GM23338 (cell line): ENCODE data around the gene PAX5. TPM values are rescaled to one million over a fixed set of nuclear protein-coding genes. Genes with fewer than 3 reads are reported as not detected.

Experiments used
- ATAC-seq: fragments of 200-7000 bp; cut with Tn5 transposase; 3 replicates; pipeline ENCODE4 v1.9.1; 2020
- DNase-seq: peaks from one replicate; pipeline ENCODE4 v3.0.0-alpha.2; 2015; ENCODE audit warnings: low spot score
- H2AFZ ChIP-seq: fragments of 200-600 bp; sonication (generic); 2 replicates; pipeline ENCODE4 v1.8.0; 2016; ENCODE audit warnings: antibody characterized with exemption, mild to moderate bottlenecking, moderate library complexity
- H3F3A ChIP-seq: fragments of 200-600 bp; sonication (generic); replicated peaks from 2 replicates; pipeline ENCODE4 v1.8.0; 2017; ENCODE audit warnings: antibody characterized with exemption, mixed run types, low read depth
- H3K27ac ChIP-seq: fragments of 200-600 bp; sonication (generic); 2 replicates; pipeline ENCODE4 v1.6.1; 2016; ENCODE audit warnings: low read depth
- H3K27me3 ChIP-seq: fragments of 200-600 bp; sonication (generic); 2 replicates; pipeline ENCODE4 v1.8.0; 2016; ENCODE audit warnings: mild to moderate bottlenecking, mixed run types, moderate library complexity; ENCODE audit not compliant: insufficient read depth
- H3K36me3 ChIP-seq: fragments of 200-600 bp; sonication (generic); 2 replicates; pipeline ENCODE4 v1.8.0; 2016; ENCODE audit warnings: mild to moderate bottlenecking; ENCODE audit not compliant: insufficient read depth
- H3K4me1 ChIP-seq: fragments of 200-600 bp; sonication (generic); 2 replicates; pipeline ENCODE4 v1.8.0; 2016; ENCODE audit warnings: mild to moderate bottlenecking, moderate library complexity; ENCODE audit not compliant: insufficient read depth
- H3K4me2 ChIP-seq: fragments of 200-600 bp; sonication (generic); 2 replicates; pipeline ENCODE4 v1.7.1; 2017; ENCODE audit warnings: mixed run types
- H3K4me3 ChIP-seq: fragments of 200-600 bp; sonication (generic); 2 replicates; pipeline ENCODE4 v1.6.1; 2016; ENCODE audit warnings: mixed run types
- H3K79me2 ChIP-seq: fragments of 200-600 bp; sonication (generic); replicated peaks from 2 replicates; pipeline ENCODE4 v1.8.0; 2017; ENCODE audit warnings: mild to moderate bottlenecking; ENCODE audit not compliant: insufficient read depth
- H3K9me2 ChIP-seq: fragments of 200-600 bp; sonication (generic); 2 replicates; pipeline ENCODE4 v1.8.0; 2017; ENCODE audit not compliant: insufficient read depth
- H4K20me1 ChIP-seq: fragments of 200-600 bp; sonication (generic); replicated peaks from 2 replicates; pipeline ENCODE4 v1.8.0; 2017; ENCODE audit warnings: mild to moderate bottlenecking; ENCODE audit not compliant: insufficient read depth
- H3K27ac Mint-ChIP-seq: 2 replicates; pipeline ENCODE4 v1.8.0; 2020; ENCODE audit warnings: inconsistent platforms, mild to moderate bottlenecking, moderate library complexity, mixed read lengths
- H3K27me3 Mint-ChIP-seq: 3 replicates; pipeline ENCODE4 v1.8.0; 2022; ENCODE audit warnings: low read depth, mild to moderate bottlenecking, moderate library complexity, mixed read lengths, inconsistent platforms; ENCODE audit not compliant: insufficient read depth, poor library complexity
- H3K36me3 Mint-ChIP-seq: 3 replicates; pipeline ENCODE4 v1.8.0; 2021; ENCODE audit warnings: low read depth, mild to moderate bottlenecking, inconsistent platforms, moderate library complexity, mixed read lengths
- H3K4me1 Mint-ChIP-seq: 3 replicates; pipeline ENCODE4 v1.8.0; 2020; ENCODE audit warnings: mild to moderate bottlenecking, inconsistent platforms, mixed read lengths
- H3K4me3 Mint-ChIP-seq: 3 replicates; pipeline ENCODE4 v1.8.0; 2021; ENCODE audit warnings: moderate library complexity, mild to moderate bottlenecking, inconsistent platforms, mixed read lengths
- H3K9me3 Mint-ChIP-seq: 3 replicates; pipeline ENCODE4 v1.8.0; 2020; ENCODE audit warnings: moderate library complexity, mild to moderate bottlenecking, inconsistent platforms, mixed read lengths
- CREB1 ChIP-seq: fragments of 250-450 bp; sonication (Bioruptor Pico); IDR thresholded peaks from 2 replicates; pipeline ENCODE4 v1.5.0; 2020; ENCODE audit warnings: low read depth, mild to moderate bottlenecking, moderate library complexity
- EZH2 ChIP-seq: fragments of 200-600 bp; sonication (generic); IDR thresholded peaks from one replicate; pipeline ENCODE4 v1.8.0; 2017; ENCODE audit warnings: antibody characterized with exemption, mild to moderate bottlenecking, low read depth; ENCODE audit not compliant: unreplicated experiment
- JUNB ChIP-seq: IDR thresholded peaks from one replicate; pipeline ENCODE4 v1.6.1; 2016; ENCODE audit warnings: antibody characterized with exemption; ENCODE audit not compliant: unreplicated experiment
- NANOG ChIP-seq: IDR thresholded peaks from 2 replicates; pipeline ENCODE4 v1.6.1; 2016; ENCODE audit warnings: antibody characterized with exemption, borderline replicate concordance
- POLR2AphosphoS5 ChIP-seq: IDR thresholded peaks from 2 replicates; pipeline ENCODE4 v1.6.1; 2016; ENCODE audit warnings: antibody characterized with exemption, low read depth
- STAT1 ChIP-seq: IDR thresholded peaks from one replicate; pipeline ENCODE4 v1.6.1; 2016; ENCODE audit warnings: antibody characterized with exemption; ENCODE audit not compliant: unreplicated experiment
- ZNF114 ChIP-seq: fragments of 250-450 bp; sonication (Bioruptor Pico); IDR thresholded peaks from 2 replicates; pipeline ENCODE4 v1.5.0; 2020; ENCODE audit warnings: mild to moderate bottlenecking, moderate library complexity
- ZNF331 ChIP-seq: fragments of 250-450 bp; sonication (Bioruptor Pico); IDR thresholded peaks from 2 replicates; pipeline ENCODE4 v1.5.0; 2020; ENCODE audit warnings: low read depth, mild to moderate bottlenecking, moderate library complexity
- polyA plus RNA-seq: library from polyadenylated mRNA; unstranded; fragments of >200 nt; fragmentation: Nextera tagmentation; extraction: Ambion mirVana; gene quantifications from 2 replicates; pipeline ENCODE4 v1.2.1, GENCODE V29; 2016
- total RNA-seq: library from RNA; depleted of rRNA; stranded (reverse); fragments of >200 nt; shearing (Covaris generic); gene quantifications from 2 replicates; pipeline ENCODE4 v1.2.3, GENCODE V29; 2014
- TF ChIP-seq, protein P1 (sequence below): fragments of 250-450 bp; sonication (Bioruptor Pico); IDR thresholded peaks from 2 replicates; pipeline ENCODE4 v1.5.0; 2020; ENCODE audit warnings: mild to moderate bottlenecking, moderate library complexity
- TF ChIP-seq, protein P2 (sequence below), 2 experiments: fragments of 200-600 bp in 1 of 2; sonication (generic) in 1 of 2; conservative IDR thresholded peaks; 2 replicates each; pipeline versions ENCODE4 v1.5.1 to v1.6.1; 2016 to 2017; ENCODE audit warnings: antibody characterized with exemption in 2 of 2, low read depth in 2 of 2, mild to moderate bottlenecking in 2 of 2, moderate library complexity in 1 of 2
- TF ChIP-seq, protein P3 (sequence below): IDR thresholded peaks from 2 replicates; pipeline ENCODE4 v1.6.1; 2016; ENCODE audit warnings: antibody characterized with exemption

Gene PAX5
- total and polyA plus RNA-seq, 2 experiments from 2014 or later, result 0.17 to 0.60 TPM

DNA sequence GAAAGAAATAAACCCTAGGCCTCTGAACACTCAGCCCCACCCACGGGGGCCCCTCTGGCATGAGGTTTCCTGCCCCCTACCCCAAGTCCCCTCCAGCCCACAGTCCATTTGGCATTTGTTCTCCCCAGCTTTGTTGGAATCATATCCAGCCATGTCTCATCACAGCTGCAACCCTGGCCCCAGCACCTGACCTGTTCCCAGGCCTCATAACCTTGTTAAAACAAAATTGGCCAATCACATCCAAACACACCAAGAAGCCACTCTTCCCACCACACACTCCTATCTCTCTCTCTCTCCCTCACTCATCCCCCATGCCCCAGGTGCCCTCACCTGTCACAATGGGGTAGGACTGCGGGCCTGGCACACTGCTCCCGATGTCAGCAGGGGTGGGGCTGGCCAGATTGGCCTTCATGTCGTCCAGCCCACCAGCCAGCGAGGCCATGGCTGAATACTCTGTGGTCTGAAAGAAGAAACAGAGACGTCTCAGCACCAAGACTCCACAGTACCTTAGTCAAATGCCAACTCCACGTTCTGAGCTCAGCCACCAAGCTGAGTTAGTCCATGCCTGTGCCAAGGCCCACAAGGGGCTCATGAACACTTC is 110.9 kb downstream of the PAX5 start (continued):
- TF ChIP-seq, protein P1, sequence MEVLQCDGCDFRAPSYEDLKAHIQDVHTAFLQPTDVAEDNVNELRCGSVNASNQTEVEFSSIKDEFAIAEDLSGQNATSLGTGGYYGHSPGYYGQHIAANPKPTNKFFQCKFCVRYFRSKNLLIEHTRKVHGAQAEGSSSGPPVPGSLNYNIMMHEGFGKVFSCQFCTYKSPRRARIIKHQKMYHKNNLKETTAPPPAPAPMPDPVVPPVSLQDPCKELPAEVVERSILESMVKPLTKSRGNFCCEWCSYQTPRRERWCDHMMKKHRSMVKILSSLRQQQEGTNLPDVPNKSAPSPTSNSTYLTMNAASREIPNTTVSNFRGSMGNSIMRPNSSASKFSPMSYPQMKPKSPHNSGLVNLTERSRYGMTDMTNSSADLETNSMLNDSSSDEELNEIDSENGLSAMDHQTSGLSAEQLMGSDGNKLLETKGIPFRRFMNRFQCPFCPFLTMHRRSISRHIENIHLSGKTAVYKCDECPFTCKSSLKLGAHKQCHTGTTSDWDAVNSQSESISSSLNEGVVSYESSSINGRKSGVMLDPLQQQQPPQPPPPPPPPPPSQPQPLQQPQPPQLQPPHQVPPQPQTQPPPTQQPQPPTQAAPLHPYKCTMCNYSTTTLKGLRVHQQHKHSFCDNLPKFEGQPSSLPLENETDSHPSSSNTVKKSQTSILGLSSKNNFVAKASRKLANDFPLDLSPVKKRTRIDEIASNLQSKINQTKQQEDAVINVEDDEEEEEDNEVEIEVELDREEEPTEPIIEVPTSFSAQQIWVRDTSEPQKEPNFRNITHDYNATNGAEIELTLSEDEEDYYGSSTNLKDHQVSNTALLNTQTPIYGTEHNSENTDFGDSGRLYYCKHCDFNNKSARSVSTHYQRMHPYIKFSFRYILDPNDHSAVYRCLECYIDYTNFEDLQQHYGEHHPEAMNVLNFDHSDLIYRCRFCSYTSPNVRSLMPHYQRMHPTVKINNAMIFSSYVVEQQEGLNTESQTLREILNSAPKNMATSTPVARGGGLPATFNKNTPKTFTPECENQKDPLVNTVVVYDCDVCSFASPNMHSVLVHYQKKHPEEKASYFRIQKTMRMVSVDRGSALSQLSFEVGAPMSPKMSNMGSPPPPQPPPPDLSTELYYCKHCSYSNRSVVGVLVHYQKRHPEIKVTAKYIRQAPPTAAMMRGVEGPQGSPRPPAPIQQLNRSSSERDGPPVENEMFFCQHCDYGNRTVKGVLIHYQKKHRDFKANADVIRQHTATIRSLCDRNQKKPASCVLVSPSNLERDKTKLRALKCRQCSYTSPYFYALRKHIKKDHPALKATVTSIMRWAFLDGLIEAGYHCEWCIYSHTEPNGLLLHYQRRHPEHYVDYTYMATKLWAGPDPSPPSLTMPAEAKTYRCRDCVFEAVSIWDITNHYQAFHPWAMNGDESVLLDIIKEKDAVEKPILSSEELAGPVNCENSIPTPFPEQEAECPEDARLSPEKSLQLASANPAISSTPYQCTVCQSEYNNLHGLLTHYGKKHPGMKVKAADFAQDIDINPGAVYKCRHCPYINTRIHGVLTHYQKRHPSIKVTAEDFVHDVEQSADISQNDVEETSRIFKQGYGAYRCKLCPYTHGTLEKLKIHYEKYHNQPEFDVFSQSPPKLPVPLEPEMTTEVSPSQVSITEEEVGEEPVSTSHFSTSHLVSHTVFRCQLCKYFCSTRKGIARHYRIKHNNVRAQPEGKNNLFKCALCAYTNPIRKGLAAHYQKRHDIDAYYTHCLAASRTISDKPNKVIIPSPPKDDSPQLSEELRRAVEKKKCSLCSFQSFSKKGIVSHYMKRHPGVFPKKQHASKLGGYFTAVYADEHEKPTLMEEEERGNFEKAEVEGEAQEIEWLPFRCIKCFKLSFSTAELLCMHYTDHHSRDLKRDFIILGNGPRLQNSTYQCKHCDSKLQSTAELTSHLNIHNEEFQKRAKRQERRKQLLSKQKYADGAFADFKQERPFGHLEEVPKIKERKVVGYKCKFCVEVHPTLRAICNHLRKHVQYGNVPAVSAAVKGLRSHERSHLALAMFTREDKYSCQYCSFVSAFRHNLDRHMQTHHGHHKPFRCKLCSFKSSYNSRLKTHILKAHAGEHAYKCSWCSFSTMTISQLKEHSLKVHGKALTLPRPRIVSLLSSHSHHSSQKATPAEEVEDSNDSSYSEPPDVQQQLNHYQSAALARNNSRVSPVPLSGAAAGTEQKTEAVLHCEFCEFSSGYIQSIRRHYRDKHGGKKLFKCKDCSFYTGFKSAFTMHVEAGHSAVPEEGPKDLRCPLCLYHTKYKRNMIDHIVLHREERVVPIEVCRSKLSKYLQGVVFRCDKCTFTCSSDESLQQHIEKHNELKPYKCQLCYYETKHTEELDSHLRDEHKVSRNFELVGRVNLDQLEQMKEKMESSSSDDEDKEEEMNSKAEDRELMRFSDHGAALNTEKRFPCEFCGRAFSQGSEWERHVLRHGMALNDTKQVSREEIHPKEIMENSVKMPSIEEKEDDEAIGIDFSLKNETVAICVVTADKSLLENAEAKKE (CRISPR knock-in tag), result no peak
- TF ChIP-seq ZNF114 (no peak), CREB1 (no peak), ZNF331 (CRISPR knock-in tag) (no peak), JUNB (no peak), NANOG (no peak), POLR2AphosphoS5 (no peak)
- TF ChIP-seq, protein P2, sequence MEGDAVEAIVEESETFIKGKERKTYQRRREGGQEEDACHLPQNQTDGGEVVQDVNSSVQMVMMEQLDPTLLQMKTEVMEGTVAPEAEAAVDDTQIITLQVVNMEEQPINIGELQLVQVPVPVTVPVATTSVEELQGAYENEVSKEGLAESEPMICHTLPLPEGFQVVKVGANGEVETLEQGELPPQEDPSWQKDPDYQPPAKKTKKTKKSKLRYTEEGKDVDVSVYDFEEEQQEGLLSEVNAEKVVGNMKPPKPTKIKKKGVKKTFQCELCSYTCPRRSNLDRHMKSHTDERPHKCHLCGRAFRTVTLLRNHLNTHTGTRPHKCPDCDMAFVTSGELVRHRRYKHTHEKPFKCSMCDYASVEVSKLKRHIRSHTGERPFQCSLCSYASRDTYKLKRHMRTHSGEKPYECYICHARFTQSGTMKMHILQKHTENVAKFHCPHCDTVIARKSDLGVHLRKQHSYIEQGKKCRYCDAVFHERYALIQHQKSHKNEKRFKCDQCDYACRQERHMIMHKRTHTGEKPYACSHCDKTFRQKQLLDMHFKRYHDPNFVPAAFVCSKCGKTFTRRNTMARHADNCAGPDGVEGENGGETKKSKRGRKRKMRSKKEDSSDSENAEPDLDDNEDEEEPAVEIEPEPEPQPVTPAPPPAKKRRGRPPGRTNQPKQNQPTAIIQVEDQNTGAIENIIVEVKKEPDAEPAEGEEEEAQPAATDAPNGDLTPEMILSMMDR (conservative IDR thresholded peaks at IDR 0.05; ENCODE audit: low read depth in 2 of 2), result no peak

DNA sequence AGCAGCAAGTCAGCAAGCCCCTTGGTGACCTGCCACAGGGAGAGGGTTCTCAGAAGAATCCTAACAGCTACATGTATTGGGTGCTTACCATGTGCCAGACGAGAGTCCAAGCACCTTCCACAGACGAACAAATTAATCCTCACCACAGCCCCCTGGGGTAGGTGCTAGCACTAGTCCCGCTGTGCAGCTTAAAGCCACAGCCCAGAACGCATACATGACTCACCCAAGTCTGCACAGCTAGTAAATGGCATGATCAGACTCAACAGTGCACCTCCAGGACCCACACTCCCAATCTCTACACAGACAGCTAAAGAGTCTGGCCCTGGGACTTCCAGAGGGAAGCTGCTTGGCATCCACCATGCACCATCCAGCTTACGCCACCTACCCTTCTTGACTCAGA is 111.5 kb downstream of the PAX5 start:
- no peaks in the 10 kb centered on the region for H3K36me3 Mint-ChIP-seq
- Histone ChIP-seq H3K27ac (no peak overlapping the region), H3F3A (no peaks in the 10 kb centered on the region), H3K4me1 (no peaks in the 10 kb centered on the region), H4K20me1 (no peaks in the 10 kb centered on the region), H3K4me2 (no peak overlapping the region), H3K27me3 (no peaks in the 10 kb centered on the region), H2AFZ (no peak overlapping the region), H3K9me2 (no peaks in the 10 kb centered on the region), H3K79me2 (no peaks in the 10 kb centered on the region), H3K4me3 (no peak overlapping the region), H3K36me3 (no peaks in the 10 kb centered on the region)
- H3K27ac Mint-ChIP-seq, result no peak overlapping the region
- no peak overlapping the region for H3K4me3 Mint-ChIP-seq
- H3K9me3 Mint-ChIP-seq, result no peaks in the 10 kb centered on the region
- no peaks in the 10 kb centered on the region for H3K4me1 Mint-ChIP-seq
- peaks cover 3% of the 10 kb centered on the region for H3K27me3 Mint-ChIP-seq
- ATAC-seq (no peak), DNase-seq (no peak)
- TF ChIP-seq, protein P3, sequence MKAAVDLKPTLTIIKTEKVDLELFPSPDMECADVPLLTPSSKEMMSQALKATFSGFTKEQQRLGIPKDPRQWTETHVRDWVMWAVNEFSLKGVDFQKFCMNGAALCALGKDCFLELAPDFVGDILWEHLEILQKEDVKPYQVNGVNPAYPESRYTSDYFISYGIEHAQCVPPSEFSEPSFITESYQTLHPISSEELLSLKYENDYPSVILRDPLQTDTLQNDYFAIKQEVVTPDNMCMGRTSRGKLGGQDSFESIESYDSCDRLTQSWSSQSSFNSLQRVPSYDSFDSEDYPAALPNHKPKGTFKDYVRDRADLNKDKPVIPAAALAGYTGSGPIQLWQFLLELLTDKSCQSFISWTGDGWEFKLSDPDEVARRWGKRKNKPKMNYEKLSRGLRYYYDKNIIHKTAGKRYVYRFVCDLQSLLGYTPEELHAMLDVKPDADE, result no peak
- no peak for TF ChIP-seq EZH2
- TF ChIP-seq ZNF331 (CRISPR knock-in tag), result no peak
- TF ChIP-seq JUNB, result no peak
- no peak for TF ChIP-seq STAT1
- no peak for TF ChIP-seq ZNF114
